Measurements from ENCODE around the gene MEIKIN. TPM values are rescaled to one million over a fixed set of nuclear protein-coding genes. Genes with fewer than 3 reads are reported as not detected.

Gene MEIKIN
- total RNA-seq, 2 experiments from 2014 or later = not detected

DNA sequence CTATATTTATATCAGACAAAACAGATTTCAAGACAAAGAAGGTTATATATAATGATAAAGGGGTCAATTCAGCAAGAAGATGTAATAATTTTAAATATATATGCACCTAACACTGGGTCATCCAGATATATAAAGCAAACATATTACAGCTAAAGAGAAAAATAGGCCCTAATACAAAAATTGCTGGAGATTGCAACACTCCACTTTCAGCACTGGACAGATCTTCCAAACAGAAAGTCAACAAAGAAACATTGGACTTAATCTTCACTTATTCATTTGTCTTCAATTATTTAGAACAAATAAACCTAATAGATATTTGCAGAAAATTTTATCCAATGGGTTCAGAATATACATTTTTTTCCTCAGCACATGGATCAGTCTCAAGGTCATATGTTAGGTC, 45.8 kb downstream of the MEIKIN start:
- intact Hi-C loops (cut with micrococcal nuclease; ENCODE audit: unreplicated experiment) = no loop called here

DNA sequence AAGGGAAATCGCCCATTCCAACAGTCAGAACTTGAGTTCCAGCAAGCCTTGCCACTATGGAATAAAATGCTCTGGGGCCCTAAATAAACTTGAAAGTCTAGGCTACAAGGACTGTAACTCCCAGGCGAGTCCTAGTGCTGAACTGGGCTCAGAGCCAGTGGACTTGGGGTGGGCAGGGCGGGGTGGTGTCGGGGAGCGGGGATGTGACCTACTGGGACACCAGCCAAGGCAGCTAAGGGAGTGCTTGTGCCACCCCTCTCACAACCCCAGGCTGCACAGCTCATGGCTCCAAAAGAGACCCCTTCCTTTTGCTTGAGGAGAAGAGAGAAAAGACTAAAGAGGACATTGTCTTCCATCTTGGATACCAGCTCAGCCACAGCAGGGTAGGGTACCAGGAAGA, 61.5 kb downstream of the MEIKIN start:
- H3K4me3 ChIP-seq (ENCODE audit: low read depth, low read length, poor library complexity, severe bottlenecking) = no peak overlapping the region
- H3K4me1 ChIP-seq (ENCODE audit: insufficient read depth, low read length, poor library complexity, severe bottlenecking) = no peaks in the 10 kb centered on the region
- CTCF ChIA-PET (ENCODE audit: unreplicated experiment) = interaction anchor here (0.6 kb wide), 1 partner anchor 200 kb away, joined by 3 read pairs; no protein-coding TSS in a partner anchor
- H3K9me3 ChIP-seq (ENCODE audit: low read length) = no peaks in the 10 kb centered on the region
- TF ChIP-seq EZH2phosphoT487 (IDR thresholded peaks at IDR 0.05; ENCODE audit: borderline replicate concordance, low read depth, low read length) (no peak), CTCF (conservative IDR thresholded peaks at IDR 0.05; ENCODE audit: low read length) (no peak)
- H4K20me1 ChIP-seq (ENCODE audit: insufficient read depth, low read length) = no peaks in the 10 kb centered on the region
- intact Hi-C loops (cut with micrococcal nuclease; ENCODE audit: unreplicated experiment) = no loop called here
- BruUV-seq (replicated peaks) = no TSS peak
- POLR2A ChIA-PET = no interaction called here
- no peaks in the 10 kb centered on the region for H3K36me3 ChIP-seq (ENCODE audit: insufficient read depth, low read length)
- no peaks in the 10 kb centered on the region for H3K79me2 ChIP-seq (ENCODE audit: insufficient read depth, low read depth, low read length)
- no peak overlapping the region for H2AFZ ChIP-seq (ENCODE audit: low read length)
- no peak for DNase-seq (ENCODE audit: low spot score)
- no peaks in the 10 kb centered on the region for H3K9me2 ChIP-seq (ENCODE audit: insufficient read depth, low read length)
- H3K27ac ChIP-seq (ENCODE audit: low read depth, low read length, poor library complexity, severe bottlenecking) = no peak overlapping the region
- H3K4me2 ChIP-seq (ENCODE audit: low read length) = no peak overlapping the region

More for the DNA sequence above, 45.8 kb downstream of the MEIKIN start:
- Histone ChIP-seq H3K79me2 (ENCODE audit: insufficient read depth, low read depth, low read length) (no peaks in the 10 kb centered on the region), H3K27ac (ENCODE audit: low read depth, low read length, poor library complexity, severe bottlenecking) (no peak overlapping the region), H3K4me1 (ENCODE audit: insufficient read depth, low read length, poor library complexity, severe bottlenecking) (no peaks in the 10 kb centered on the region), H3K9me2 (ENCODE audit: insufficient read depth, low read length) (no peaks in the 10 kb centered on the region), H3K9me3 (ENCODE audit: low read length) (no peaks in the 10 kb centered on the region), H3K4me3 (ENCODE audit: low read depth, low read length, poor library complexity, severe bottlenecking) (no peak overlapping the region), H3K4me2 (ENCODE audit: low read length) (no peak overlapping the region), H2AFZ (ENCODE audit: low read length) (no peak overlapping the region), H3K36me3 (ENCODE audit: insufficient read depth, low read length) (no peaks in the 10 kb centered on the region), H4K20me1 (ENCODE audit: insufficient read depth, low read length) (no peaks in the 10 kb centered on the region)
- ChIA-PET POLR2A (interaction anchor here (0.6 to 1.0 kb wide), 3 partner anchors 55 to 816 kb away, joined by 3 read pairs; no protein-coding TSS in a partner anchor), CTCF (ENCODE audit: unreplicated experiment) (no interaction called here)
- no peak for DNase-seq (ENCODE audit: low spot score)
- BruUV-seq (replicated peaks) = no TSS peak
- TF ChIP-seq CTCF (conservative IDR thresholded peaks at IDR 0.05; ENCODE audit: low read length) = no peak
- TF ChIP-seq EZH2phosphoT487 (IDR thresholded peaks at IDR 0.05; ENCODE audit: borderline replicate concordance, low read depth, low read length) = no peak

- CTCF ChIA-PET (ENCODE audit: unreplicated experiment) = no interaction called here
- BruUV-seq (replicated peaks) = no TSS peak
- intact Hi-C loops (cut with micrococcal nuclease; ENCODE audit: unreplicated experiment) = no loop called here
These were observed 65.8 kb downstream of the MEIKIN start for GRCh38 chr5:131879705-131880104.

More at GRCh38 chr5:131879705-131880104, 65.8 kb downstream of the MEIKIN start:
- Histone ChIP-seq H3K9me3 (ENCODE audit: low read length) (no peaks in the 10 kb centered on the region), H3K79me2 (ENCODE audit: insufficient read depth, low read depth, low read length) (no peaks in the 10 kb centered on the region), H3K4me3 (ENCODE audit: low read depth, low read length, poor library complexity, severe bottlenecking) (no peak overlapping the region), H3K36me3 (ENCODE audit: insufficient read depth, low read length) (no peaks in the 10 kb centered on the region), H3K27ac (ENCODE audit: low read depth, low read length, poor library complexity, severe bottlenecking) (no peak overlapping the region), H4K20me1 (ENCODE audit: insufficient read depth, low read length) (no peaks in the 10 kb centered on the region), H3K9me2 (ENCODE audit: insufficient read depth, low read length) (no peaks in the 10 kb centered on the region), H3K4me2 (ENCODE audit: low read length) (no peak overlapping the region), H2AFZ (ENCODE audit: low read length) (no peak overlapping the region), H3K4me1 (ENCODE audit: insufficient read depth, low read length, poor library complexity, severe bottlenecking) (no peaks in the 10 kb centered on the region)
- no peak for DNase-seq (ENCODE audit: low spot score)
- POLR2A ChIA-PET = interaction anchor here (0.8 kb wide), 1 partner anchor 23 kb away, joined by 3 read pairs; no protein-coding TSS in a partner anchor
- TF ChIP-seq CTCF (conservative IDR thresholded peaks at IDR 0.05; ENCODE audit: low read length) = no peak

Data from OCI-LY7 (cell line).